Fibroblast of skin of abdomen (primary cell): ENCODE measurements around the gene KBTBD3.
"Not testable (repeated sequence)": the region's sequence is repeated elsewhere in the genome, so short reads cannot be mapped to it uniquely, and the experiment has no call there.

Source experiments
- DNase-seq: peaks from one replicate; pipeline ENCODE4 v3.0.0-alpha.2; 2013

Gene KBTBD3

GRCh38 chr11:106003094-106003493 lies 74.1 kb downstream of the KBTBD3 start:
- not testable (repeated sequence) for DNase-seq

GRCh38 chr11:106001304-106002012 lies 75.7 kb downstream of the KBTBD3 start:
- no peak for DNase-seq
